HepG2 (cell line): ENCODE measurements around the gene MTHFD1L. TPM values are rescaled to one million over a fixed set of nuclear protein-coding genes. Genes with fewer than 3 reads are reported as not detected.

Experiments
- ATAC-seq: fragments of 200-7000 bp; cut with Tn5 transposase; 3 replicates; pipeline ENCODE4 v1.9.1; 2020; ENCODE audit warnings: mild to moderate bottlenecking, moderate library complexity
- BruUV-seq: library from RNA; stranded (reverse); fragments of 400-500 nt; replicated peaks from 2 replicates; lab custom pipeline; 2021; lab: Mats Ljungman, UMichigan
- CTCF ChIA-PET: fragments of 300-600 bp; formaldehyde crosslinking; extraction: SDS; loops from one replicate; lab custom pipeline; 2021; ENCODE audit warnings: low total read pairs, inconsistent platforms, low intra/inter-chr PET ratio; lab: Yijun Ruan, JAX
- POLR2A ChIA-PET: fragments of 350-600 bp; sonication (Branson Sonifier 250); formaldehyde crosslinking; loops from one replicate; lab custom pipeline; 2020; ENCODE audit warnings: antibody characterized with exemption, inconsistent platforms; lab: Yijun Ruan, JAX
- DNase-seq: peaks from one replicate; pipeline ENCODE4 v3.0.0-alpha.2; 2015; ENCODE audit warnings: low spot score
- FAIRE-seq: peaks from 3 replicates; lab custom pipeline; 2011; peaks lifted over from hg19 to GRCh38; lab: Jason Lieb, UNC
- H2AFZ ChIP-seq: one replicate; pipeline ENCODE4 v1.6.1; 2011; ENCODE audit warnings: low read length, inconsistent platforms
- H3K27ac ChIP-seq: fragments of 300-600 bp; 3 replicates; pipeline ENCODE4 v1.8.0; 2011; ENCODE audit warnings: mixed run types, mild to moderate bottlenecking, mixed read lengths, low read length, inconsistent platforms; ENCODE audit not compliant: insufficient read depth; ENCODE audit errors: extremely low read length
- H3K27me3 ChIP-seq, 2 experiments: fragments of 200-600 bp in 1 of 2; 2 replicates in 1 of 2; 3 replicates in 1 of 2; pipeline versions ENCODE4 v1.6.0 to v1.8.0; 2011; ENCODE audit warnings: low read length in 2 of 2, mild to moderate bottlenecking in 2 of 2, moderate library complexity in 2 of 2, inconsistent platforms in 1 of 2; ENCODE audit not compliant: insufficient read depth in 2 of 2, control insufficient read depth in 1 of 2
- H3K36me3 ChIP-seq, 2 experiments: fragments of 200-600 bp in 1 of 2; replicated peaks in 1 of 2; 2 replicates in 1 of 2; 3 replicates in 1 of 2; pipeline versions ENCODE4 v1.5.1 to v1.8.0; 2011; ENCODE audit warnings: low read length in 2 of 2, inconsistent platforms in 1 of 2; ENCODE audit not compliant: insufficient read depth in 2 of 2, control insufficient read depth in 1 of 2
- H3K4me1 ChIP-seq: 2 replicates; pipeline ENCODE4 v1.5.1; 2012; ENCODE audit warnings: low read length, inconsistent platforms; ENCODE audit not compliant: insufficient read depth
- H3K4me2 ChIP-seq: 2 replicates; pipeline ENCODE4 v1.6.0; 2011; ENCODE audit warnings: low read depth, low read length, inconsistent platforms
- H3K4me3 ChIP-seq, 3 experiments: fragments of 200-600 bp in 1 of 3; sonication (generic), shearing (Covaris generic) in 1 of 3; replicated peaks in 1 of 3; 2 replicates each; pipeline ENCODE4 v1.5.1; 2011 to 2016; ENCODE audit warnings: low read length in 3 of 3, inconsistent platforms in 2 of 3, low read depth in 2 of 3, mild to moderate bottlenecking in 2 of 3, control low read depth in 1 of 3, mixed read lengths in 1 of 3; ENCODE audit not compliant: insufficient read depth in 1 of 3
- H3K79me2 ChIP-seq: one replicate; pipeline ENCODE4 v1.6.1; 2011; ENCODE audit warnings: low read length, inconsistent platforms; ENCODE audit not compliant: insufficient read depth
- H3K9ac ChIP-seq: 2 replicates; pipeline ENCODE4 v1.6.0; 2011; ENCODE audit warnings: mild to moderate bottlenecking, low read depth, low read length, inconsistent platforms; ENCODE audit not compliant: insufficient read depth
- H3K9me3 ChIP-seq: 2 replicates; pipeline ENCODE4 v1.5.1; 2012; ENCODE audit warnings: mild to moderate bottlenecking, low read length
- H4K20me1 ChIP-seq: 2 replicates; pipeline ENCODE4 v1.6.0; 2011; ENCODE audit warnings: inconsistent platforms, mild to moderate bottlenecking, low read length, moderate library complexity; ENCODE audit not compliant: insufficient read depth
- CEBPB ChIP-seq: IDR thresholded peaks from 2 replicates; pipeline ENCODE4 v1.6.1; 2011; ENCODE audit warnings: low read depth, low read length, improper control_type of control experiment, borderline replicate concordance
- HNF1A ChIP-seq, 2 experiments: sonication (generic) in 1 of 2; formaldehyde crosslinking in 1 of 2; IDR thresholded peaks; 2 replicates each; pipeline versions ENCODE4 v1.4.0 to v1.6.1; 2016 to 2020; ENCODE audit warnings: borderline replicate concordance in 1 of 2, low read depth in 1 of 2, mild to moderate bottlenecking in 1 of 2, missing genetic modification reagents in 1 of 2
- ZBTB1 ChIP-seq: sonication (generic); formaldehyde crosslinking; IDR thresholded peaks from 2 replicates; pipeline ENCODE4 v1.4.0; 2020; ENCODE audit warnings: missing genetic modification reagents, borderline replicate concordance
- ZNF143 ChIP-seq: sonication (generic); formaldehyde crosslinking; IDR thresholded peaks from 2 replicates; pipeline ENCODE4 v1.4.0; 2020; ENCODE audit warnings: missing genetic modification reagents
- ZNF678 ChIP-seq: sonication (generic); formaldehyde crosslinking; IDR thresholded peaks from 2 replicates; pipeline ENCODE4 v1.4.0; 2020; ENCODE audit warnings: mild to moderate bottlenecking, missing genetic modification reagents
- WGBS: methylation state at CpG from one replicate; pipeline ENCODE4 v1.1.6; 2017; ENCODE audit warnings: low lambda C conversion rate; 5-methylcytosine and 5-hydroxymethylcytosine counted together
- in situ Hi-C: cut with HindIII; loops from 2 replicates; pipeline ENCODE4 v1.10.0; 2017; ENCODE audit warnings: low pct_unique_long_range_greater_than_20kb; ENCODE audit not compliant: extremely low pct_ligation_motif_present
- intact Hi-C: fragments of 100-400 bp; cut with micrococcal nuclease; formaldehyde crosslinking; loops from one replicate; pipeline ENCODE4 v1.10.0; 2022; ENCODE audit not compliant: unreplicated experiment
- polyA plus RNA-seq, 8 experiments: library from polyadenylated mRNA; depleted of rRNA in 3 of 8; stranded (reverse) in 7 of 8; unstranded in 1 of 8; fragments of >200 nt; fragmentation: Illumina TruSeq in 4 of 8; extraction: Trizol in 4 of 8; gene quantifications; 2 replicates each; pipeline versions ENCODE4 v1.2.1 to v1.2.3, GENCODE V29; 2011 to 2016; ENCODE audit warnings: low read depth in 4 of 8, missing spikeins in 1 of 8, mixed read lengths in 1 of 8; ENCODE audit not compliant: insufficient read depth in 1 of 8
- total RNA-seq, 5 experiments: library from RNA; depleted of rRNA; stranded (reverse); fragments of >200 nt; fragmentation: Illumina TruSeq; extraction: Trizol; gene quantifications; 2 replicates each; pipeline ENCODE4 v1.2.3, GENCODE V29; 2016; ENCODE audit warnings: low read depth in 1 of 5
- TF ChIP-seq, protein P1 (sequence below): IDR thresholded peaks from 2 replicates; pipeline ENCODE4 v1.6.1; 2016; ENCODE audit warnings: low read depth, control low read depth

Gene MTHFD1L
- total and polyA plus RNA-seq, 2 of the 13 experiments (the other 11 are each of a cell fraction or from before 2014, with no cell fraction given): 24.0 to 39.6 TPM

GRCh38 chr6:151002057-151002450 lies 136.6 kb downstream of the MTHFD1L start (continued):
- no peak for TF ChIP-seq HNF1A (IDR thresholded peaks at IDR 0.05; ENCODE audit: low read depth)
- TF ChIP-seq HNF1A (CRISPR knock-in tag; IDR thresholded peaks at IDR 0.05; ENCODE audit: borderline replicate concordance): no peak
- TF ChIP-seq ZBTB1 (CRISPR knock-in tag): no peak
- TF ChIP-seq ZNF143 (CRISPR knock-in tag): no peak
- TF ChIP-seq ZNF678: no peak
- TF ChIP-seq, protein P1, sequence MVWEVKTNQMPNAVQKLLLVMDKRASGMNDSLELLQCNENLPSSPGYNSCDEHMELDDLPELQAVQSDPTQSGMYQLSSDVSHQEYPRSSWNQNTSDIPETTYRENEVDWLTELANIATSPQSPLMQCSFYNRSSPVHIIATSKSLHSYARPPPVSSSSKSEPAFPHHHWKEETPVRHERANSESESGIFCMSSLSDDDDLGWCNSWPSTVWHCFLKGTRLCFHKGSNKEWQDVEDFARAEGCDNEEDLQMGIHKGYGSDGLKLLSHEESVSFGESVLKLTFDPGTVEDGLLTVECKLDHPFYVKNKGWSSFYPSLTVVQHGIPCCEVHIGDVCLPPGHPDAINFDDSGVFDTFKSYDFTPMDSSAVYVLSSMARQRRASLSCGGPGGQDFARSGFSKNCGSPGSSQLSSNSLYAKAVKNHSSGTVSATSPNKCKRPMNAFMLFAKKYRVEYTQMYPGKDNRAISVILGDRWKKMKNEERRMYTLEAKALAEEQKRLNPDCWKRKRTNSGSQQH (CRISPR knock-in tag): no peak

DNA sequence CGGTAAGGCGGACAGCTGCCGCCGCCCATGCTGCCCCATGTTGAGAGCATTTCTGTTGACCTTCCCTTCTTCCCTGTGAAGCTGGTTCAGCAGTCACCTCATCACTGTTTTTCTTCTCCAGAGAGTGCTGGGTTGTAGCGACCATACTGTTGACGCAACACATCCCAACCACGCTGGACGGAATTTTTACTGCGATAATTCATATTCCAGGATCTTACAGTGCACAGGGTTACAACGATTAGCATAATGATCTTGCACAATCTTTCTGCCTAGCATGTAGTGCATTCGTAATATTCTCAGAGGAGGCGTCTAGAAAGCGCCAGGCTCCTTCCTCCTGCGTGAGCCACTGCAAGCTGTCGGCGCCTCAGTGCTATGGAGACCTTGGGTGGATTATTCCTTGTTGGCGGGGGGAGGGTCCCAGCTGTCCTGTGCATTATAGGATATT lies 137.0 kb downstream of the MTHFD1L start:
- no peak overlapping the region for H3K27ac ChIP-seq
- H3K9me3 ChIP-seq: no peaks in the 10 kb centered on the region
- H3K4me1 ChIP-seq: peaks cover 9% of the 10 kb centered on the region
- TF ChIP-seq CEBPB: peak; percentile 54
- TF ChIP-seq, protein P1 (CRISPR knock-in tag): no peak
- H3K4me3 ChIP-seq: no peak overlapping the region
- H3K79me2 ChIP-seq: no peaks in the 10 kb centered on the region
- DNase-seq: no peak
- FAIRE-seq: no peak
- H2AFZ ChIP-seq: no peak overlapping the region
- peaks cover 3 to 8% of the 10 kb centered on the region in 2 experiments for H3K36me3 ChIP-seq
- in situ Hi-C loops: no loop called here
- ATAC-seq: no peak
- WGBS: 98% methylated on average over 17 of the region's 17 CpGs
- H3K9ac ChIP-seq: no peak overlapping the region
- no peak overlapping the region for H3K4me2 ChIP-seq
- no peaks in the 10 kb centered on the region; the same call in 1 of the 2 replicates for H4K20me1 ChIP-seq
- ChIA-PET CTCF (no interaction called here), POLR2A (no interaction called here)
- H3K27me3 ChIP-seq: no peaks in the 10 kb centered on the region
- BruUV-seq: no TSS peak
- intact Hi-C loops: no loop called here
